Endothelial cell of umbilical vein (primary cell): Measurements from ENCODE around the gene TSPYL2.

Experiments
- EZH2 ChIP-seq: IDR thresholded peaks from 2 replicates; pipeline ENCODE4 v1.6.1; 2012; ENCODE audit warnings: borderline replicate concordance, low read depth, mild to moderate bottlenecking, moderate library complexity, low read length, inconsistent platforms; ENCODE audit not compliant: severe bottlenecking
- JUN ChIP-seq: IDR thresholded peaks from 2 replicates; pipeline ENCODE4 v1.6.1; 2011; ENCODE audit warnings: borderline replicate concordance, low read depth; ENCODE audit not compliant: insufficient read length, insufficient read depth
- POLR2A ChIP-seq: IDR thresholded peaks from 2 replicates; pipeline ENCODE4 v1.6.1; 2012; ENCODE audit warnings: low read depth, mild to moderate bottlenecking, control low read depth, low read length
- POLR2AphosphoS5 ChIP-seq: IDR thresholded peaks from 2 replicates; pipeline ENCODE4 v1.6.1; 2012; ENCODE audit warnings: low read depth, mild to moderate bottlenecking, control low read depth, low read length, moderate library complexity; ENCODE audit not compliant: insufficient read depth
- TF ChIP-seq, protein P1 (sequence below): IDR thresholded peaks from 2 replicates; pipeline ENCODE4 v1.6.1; 2011; ENCODE audit not compliant: insufficient read depth, insufficient read length
- TF ChIP-seq, protein P2 (sequence below), 2 donors: IDR thresholded peaks; 1 replicate in 1 of 2; 2 replicates in 1 of 2; pipeline ENCODE4 v1.5.1; 2011; ENCODE audit warnings: low read length in 2 of 2, mild to moderate bottlenecking in 2 of 2, moderate library complexity in 2 of 2, control low read depth in 1 of 2, inconsistent platforms in 1 of 2, low read depth in 1 of 2; ENCODE audit not compliant: insufficient read depth in 1 of 2; ENCODE audit errors: extremely low read depth in 1 of 2

DNA sequence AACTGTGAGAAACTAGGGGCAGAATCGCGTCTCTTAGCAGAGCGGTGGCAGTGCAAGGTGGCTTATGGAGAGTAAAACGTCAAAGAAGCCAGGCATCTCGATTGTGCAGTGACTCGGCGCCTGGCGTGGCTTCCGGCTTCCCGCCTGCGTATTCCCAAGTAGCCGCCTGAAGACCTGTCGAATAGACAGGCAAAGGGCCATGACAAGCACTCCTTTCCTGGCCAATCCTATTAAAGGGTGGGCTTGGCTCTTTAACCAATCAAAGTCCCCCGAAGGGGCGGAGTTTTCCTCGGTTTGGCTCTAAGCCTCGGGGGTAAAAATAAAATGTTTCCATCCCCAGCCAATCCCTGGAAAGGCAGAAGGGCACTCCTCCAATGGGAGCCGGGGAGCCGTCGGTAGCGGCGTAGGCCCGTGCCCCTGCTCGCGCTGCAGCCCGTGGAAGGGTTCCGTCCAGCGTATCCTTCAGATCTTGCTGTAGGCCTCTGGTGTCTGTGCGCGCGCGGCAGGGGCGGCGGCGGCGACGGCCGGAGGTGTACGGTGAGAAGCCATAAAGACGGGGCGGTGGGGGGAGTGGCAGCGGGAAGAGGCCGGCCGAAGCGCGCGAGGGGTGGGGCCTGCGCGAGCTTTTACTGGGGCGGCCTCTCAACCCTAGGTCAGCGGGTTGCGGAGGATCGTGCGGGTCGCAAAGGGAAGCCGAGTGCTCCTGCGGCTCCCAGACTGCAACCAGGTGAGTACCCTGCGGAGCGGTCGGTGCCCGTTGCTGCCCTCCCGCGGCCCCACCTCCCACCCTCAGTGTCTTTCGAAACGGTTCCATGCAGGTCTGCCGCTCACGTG is 11.8 kb downstream of the TSPYL2 start, which contains the start of gene KANTR:
- TF ChIP-seq, protein P1, sequence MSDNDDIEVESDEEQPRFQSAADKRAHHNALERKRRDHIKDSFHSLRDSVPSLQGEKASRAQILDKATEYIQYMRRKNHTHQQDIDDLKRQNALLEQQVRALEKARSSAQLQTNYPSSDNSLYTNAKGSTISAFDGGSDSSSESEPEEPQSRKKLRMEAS = no peak
- TF ChIP-seq POLR2A (peak; percentile 41), JUN (no peak), POLR2AphosphoS5 (no peak), EZH2 (no peak)
- TF ChIP-seq, protein P2, sequence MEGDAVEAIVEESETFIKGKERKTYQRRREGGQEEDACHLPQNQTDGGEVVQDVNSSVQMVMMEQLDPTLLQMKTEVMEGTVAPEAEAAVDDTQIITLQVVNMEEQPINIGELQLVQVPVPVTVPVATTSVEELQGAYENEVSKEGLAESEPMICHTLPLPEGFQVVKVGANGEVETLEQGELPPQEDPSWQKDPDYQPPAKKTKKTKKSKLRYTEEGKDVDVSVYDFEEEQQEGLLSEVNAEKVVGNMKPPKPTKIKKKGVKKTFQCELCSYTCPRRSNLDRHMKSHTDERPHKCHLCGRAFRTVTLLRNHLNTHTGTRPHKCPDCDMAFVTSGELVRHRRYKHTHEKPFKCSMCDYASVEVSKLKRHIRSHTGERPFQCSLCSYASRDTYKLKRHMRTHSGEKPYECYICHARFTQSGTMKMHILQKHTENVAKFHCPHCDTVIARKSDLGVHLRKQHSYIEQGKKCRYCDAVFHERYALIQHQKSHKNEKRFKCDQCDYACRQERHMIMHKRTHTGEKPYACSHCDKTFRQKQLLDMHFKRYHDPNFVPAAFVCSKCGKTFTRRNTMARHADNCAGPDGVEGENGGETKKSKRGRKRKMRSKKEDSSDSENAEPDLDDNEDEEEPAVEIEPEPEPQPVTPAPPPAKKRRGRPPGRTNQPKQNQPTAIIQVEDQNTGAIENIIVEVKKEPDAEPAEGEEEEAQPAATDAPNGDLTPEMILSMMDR (IDR thresholded peaks at IDR 0.05; ENCODE audit: extremely low read depth in 1 of 2, insufficient read depth in 1 of 2, low read depth in 1 of 2, low read length in 2 of 2) = peak in 1 of 2 donors; percentile 9
